H7 (cell line): ENCODE results near the gene TLK1. TPM values are rescaled to one million over a fixed set of nuclear protein-coding genes. Genes with fewer than 3 reads are reported as not detected.

Experiments
- DNase-seq: peaks from one replicate; pipeline ENCODE4 v3.0.0; 2012
- H3K27me3 ChIP-seq: 2 replicates; pipeline ENCODE4 v1.6.0; 2011; ENCODE audit warnings: mild to moderate bottlenecking, low read length; ENCODE audit not compliant: control insufficient read depth, insufficient read depth
- H3K36me3 ChIP-seq: replicated peaks from 2 replicates; pipeline ENCODE4 v1.5.1; 2011; ENCODE audit warnings: low read length; ENCODE audit not compliant: control insufficient read depth, insufficient read depth
- H3K4me3 ChIP-seq: 2 replicates; pipeline ENCODE4 v1.5.1; 2011; ENCODE audit warnings: low read depth, mild to moderate bottlenecking, control low read depth, low read length, moderate library complexity; ENCODE audit not compliant: insufficient read depth
- total RNA-seq: library from RNA; depleted of rRNA; stranded (reverse); fragments of >200 nt; shearing (Covaris generic); gene quantifications from 2 replicates; pipeline ENCODE4 v1.2.3, GENCODE V29; 2014

Gene TLK1
- total RNA-seq, 1 experiment from 2014 or later = 14.1 TPM

DNA sequence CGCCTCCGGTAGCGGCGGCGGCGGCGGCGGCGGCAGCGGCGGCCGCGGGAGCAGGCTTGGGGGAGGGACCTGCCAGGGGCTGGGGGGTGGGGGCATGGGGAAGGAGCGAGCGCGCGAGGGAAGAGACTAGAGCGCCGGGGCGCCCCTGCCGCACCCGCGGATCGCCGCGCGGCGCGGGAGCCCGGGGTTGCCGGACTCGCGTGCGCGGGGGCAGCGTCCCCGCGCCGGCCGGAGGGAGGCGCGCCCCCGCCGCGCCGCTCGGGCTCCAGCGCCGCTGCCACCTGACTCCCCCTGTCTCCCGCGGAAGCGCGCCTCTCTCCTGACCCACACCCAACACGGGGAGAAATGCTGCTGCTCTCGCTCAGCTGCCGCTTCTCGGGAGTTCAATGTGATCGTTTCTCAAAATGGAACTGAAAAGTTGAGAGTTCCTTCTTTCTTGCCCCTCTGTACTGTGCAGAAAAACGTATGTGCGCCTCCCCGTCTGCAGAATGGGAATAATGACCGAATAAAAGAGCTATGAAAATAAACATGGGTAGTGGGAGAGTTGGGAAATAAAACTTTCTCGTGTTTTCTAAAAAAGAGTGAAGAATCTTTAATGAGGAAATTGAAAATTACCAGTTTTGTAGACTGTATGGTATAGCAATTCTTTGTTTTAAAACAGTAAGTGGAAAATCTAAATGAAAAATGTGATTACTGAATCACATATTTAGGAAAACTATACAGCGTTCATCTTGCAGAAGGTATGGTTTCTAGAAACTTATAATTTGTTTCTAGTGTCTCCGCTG is 455 bp upstream of the TLK1 start:
- DNase-seq = no peak
- Histone ChIP-seq H3K4me3 (peak overlapping the region; percentile 99), H3K27me3 (no peaks in the 10 kb centered on the region), H3K36me3 (no peaks in the 10 kb centered on the region)

GRCh38 chr2:171159372-171160118 is 1.1 kb downstream of the TLK1 start:
- peak overlapping the region; percentile 99 for H3K4me3 ChIP-seq
- H3K27me3 ChIP-seq = no peaks in the 10 kb centered on the region
- DNase-seq = peak; percentile 64
- H3K36me3 ChIP-seq = no peaks in the 10 kb centered on the region

DNA sequence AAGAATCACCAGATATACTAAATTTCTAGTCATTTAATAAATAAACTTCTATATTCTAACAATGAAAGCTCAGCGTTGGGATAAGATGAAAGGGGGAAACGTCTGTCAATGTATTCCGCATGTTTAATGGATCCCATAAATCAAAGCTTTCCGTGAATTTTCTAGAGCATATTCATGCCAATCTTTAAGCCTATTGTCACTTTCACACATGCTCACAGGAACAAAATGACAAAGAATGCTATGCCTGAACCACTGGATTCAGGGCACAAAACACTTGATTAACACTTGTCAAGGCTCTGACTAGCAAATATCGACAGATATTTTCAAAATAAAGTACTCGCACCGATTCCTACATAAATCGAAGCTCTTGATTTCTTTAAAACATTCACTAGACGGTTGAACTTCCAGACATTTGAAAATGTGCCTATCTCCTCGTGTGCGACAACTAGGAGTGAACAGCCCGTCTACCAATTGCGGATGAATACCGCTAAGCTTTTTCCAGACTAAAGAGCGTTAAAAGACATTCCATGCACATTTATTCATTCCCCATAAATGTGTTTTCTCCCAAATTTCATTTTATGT is 1.8 kb downstream of the TLK1 start:
- peak overlapping the region; percentile 99 for H3K4me3 ChIP-seq
- DNase-seq = no peak
- no peaks in the 10 kb centered on the region for H3K36me3 ChIP-seq

DNA sequence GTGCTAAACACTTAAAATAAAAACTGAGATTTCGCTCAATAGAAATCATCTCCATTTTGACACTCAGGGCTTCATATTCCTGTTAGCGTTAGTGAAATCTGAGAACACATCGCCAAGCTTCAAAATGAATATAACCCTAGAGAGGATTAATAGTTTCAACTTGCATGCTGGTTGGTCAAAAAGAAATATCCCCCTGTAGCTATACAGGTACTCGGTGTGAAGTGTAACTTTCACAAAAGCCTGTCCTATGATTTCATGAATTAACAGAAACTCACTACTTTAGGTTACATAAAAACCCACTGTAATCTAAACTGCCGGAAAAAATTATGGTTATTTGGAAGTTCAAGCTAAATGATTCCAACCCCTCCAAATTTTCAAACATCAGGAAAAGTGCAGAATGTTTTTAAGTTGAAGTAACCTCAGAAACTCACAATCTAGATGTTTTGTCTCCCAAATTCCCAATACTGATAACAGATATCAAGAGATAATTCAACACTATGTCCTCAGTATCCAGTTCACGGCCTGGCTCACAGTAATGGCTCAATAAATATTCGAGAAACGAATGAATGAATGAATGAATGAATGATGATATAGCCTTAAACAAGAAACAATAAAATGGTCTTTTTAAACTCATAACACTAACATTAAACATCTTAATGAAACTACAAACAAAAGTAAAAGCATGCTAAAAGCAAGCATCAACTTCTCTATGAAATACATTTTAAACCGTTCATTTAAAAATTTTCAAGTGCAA is 2.5 kb downstream of the TLK1 start:
- Histone ChIP-seq H3K27me3 (no peaks in the 10 kb centered on the region), H3K4me3 (peak overlapping the region; percentile 99), H3K36me3 (no peaks in the 10 kb centered on the region)
- no peak for DNase-seq

More for the DNA sequence above, 1.8 kb downstream of the TLK1 start:
- no peaks in the 10 kb centered on the region for H3K27me3 ChIP-seq

GRCh38 chr2:171157109-171157500 is 3.6 kb downstream of the TLK1 start:
- H3K36me3 ChIP-seq = no peaks in the 10 kb centered on the region
- no peak overlapping the region for H3K4me3 ChIP-seq
- DNase-seq = no peak
- no peaks in the 10 kb centered on the region for H3K27me3 ChIP-seq

GRCh38 chr2:171154348-171154747 is 6.3 kb downstream of the TLK1 start:
- Histone ChIP-seq H3K27me3 (no peaks in the 10 kb centered on the region), H3K4me3 (no peak overlapping the region), H3K36me3 (no peaks in the 10 kb centered on the region)
- DNase-seq = no peak

DNA sequence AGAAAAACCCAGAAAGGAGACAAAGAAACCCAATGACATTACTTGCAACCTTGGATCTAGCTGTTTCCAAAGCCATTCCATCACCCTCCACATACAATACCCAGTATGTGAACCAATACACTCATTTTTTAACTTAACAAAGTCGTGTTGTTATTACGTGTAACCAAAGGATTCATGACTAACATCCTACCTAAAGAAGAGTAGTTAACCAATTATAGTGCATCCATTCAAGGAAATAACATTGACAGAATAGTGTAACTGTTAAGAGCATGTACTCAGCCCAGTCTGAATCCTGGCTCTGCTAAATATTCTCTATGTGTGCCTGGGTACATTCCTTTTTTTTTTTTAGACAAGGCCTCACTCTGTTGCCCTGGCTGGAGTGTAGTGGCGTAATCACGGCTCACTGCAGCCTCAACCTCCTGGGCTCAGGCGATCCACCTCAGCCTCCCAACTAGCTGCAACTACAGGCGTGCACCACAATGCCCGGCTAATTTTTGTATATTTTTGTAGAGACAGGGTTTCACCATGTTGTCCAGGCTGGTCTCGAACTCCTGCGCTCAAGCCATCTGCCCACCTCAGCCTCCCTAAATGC is 9.9 kb downstream of the TLK1 start:
- no peak for DNase-seq
- Histone ChIP-seq H3K4me3 (no peak overlapping the region), H3K36me3 (no peaks in the 10 kb centered on the region), H3K27me3 (no peaks in the 10 kb centered on the region)

- no peak for DNase-seq
- H3K27me3 ChIP-seq = no peaks in the 10 kb centered on the region
- no peaks in the 10 kb centered on the region for H3K36me3 ChIP-seq
- H3K4me3 ChIP-seq = no peak overlapping the region
Observed at GRCh38 chr2:171149986-171150693, 10.6 kb downstream of the TLK1 start.

- Histone ChIP-seq H3K36me3 (no peaks in the 10 kb centered on the region), H3K4me3 (no peak overlapping the region), H3K27me3 (no peaks in the 10 kb centered on the region)
- DNase-seq = no peak
Observed at GRCh38 chr2:171149171-171149938, 11.3 kb downstream of the TLK1 start.

DNA sequence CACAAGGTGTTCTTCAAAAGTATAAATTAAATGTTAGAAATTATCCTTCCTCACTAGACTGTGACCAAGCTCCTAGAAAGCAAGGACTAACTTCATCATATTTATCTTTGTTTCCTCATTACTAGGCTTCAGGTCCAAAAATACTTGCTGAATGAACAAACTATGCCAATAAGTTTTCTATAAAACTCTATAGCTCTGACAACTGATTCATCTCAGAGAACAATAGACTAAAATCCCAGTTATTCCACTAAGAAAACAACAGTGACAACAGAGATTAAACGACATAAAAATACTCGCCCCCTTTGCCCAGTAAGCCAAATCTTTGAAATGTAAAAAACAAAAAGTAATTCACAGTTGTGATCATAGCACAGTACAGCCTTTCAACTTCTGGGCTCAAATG is 13.6 kb downstream of the TLK1 start:
- Histone ChIP-seq H3K36me3 (no peaks in the 10 kb centered on the region), H3K27me3 (no peaks in the 10 kb centered on the region), H3K4me3 (no peak overlapping the region)
- DNase-seq = no peak

DNA sequence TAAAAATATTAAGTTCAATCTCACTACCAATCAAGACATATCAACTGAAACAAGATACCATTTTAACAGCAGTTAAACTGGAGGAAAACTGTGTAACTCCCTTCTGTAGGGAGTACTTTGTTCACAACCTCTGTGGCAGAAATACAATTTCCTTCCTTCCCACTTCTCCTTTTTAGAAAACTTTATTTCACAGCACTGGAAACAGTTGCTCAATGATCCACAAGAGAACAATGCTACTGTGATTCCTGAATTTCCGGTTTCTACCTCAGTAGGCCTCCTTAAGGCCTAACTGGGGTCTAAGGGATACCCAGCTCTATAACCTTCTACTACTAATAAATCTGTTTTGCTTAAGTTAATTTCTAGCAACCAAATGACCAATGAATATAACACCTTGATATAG is 14.1 kb downstream of the TLK1 start:
- Histone ChIP-seq H3K4me3 (no peak overlapping the region), H3K27me3 (no peaks in the 10 kb centered on the region), H3K36me3 (no peaks in the 10 kb centered on the region)
- no peak for DNase-seq

DNA sequence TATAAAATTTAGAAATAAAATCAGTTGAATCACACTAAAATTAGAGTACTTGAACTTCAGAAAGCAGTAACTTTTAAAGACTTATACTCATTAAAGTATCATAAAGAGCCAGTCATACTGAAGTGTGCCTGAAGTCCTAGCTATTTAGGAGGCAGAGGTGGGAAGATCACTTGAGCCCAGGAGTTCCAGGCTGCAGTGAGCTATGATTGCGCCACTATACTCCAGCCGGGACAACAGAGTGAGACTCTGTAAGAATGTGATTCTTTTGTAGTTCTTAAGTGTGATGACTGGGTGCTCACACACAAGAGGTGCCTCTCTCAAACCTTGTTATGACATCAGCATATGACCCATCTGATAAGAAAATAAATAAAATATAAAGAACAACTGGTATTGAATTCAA is 14.6 kb downstream of the TLK1 start:
- no peak for DNase-seq
- no peaks in the 10 kb centered on the region for H3K36me3 ChIP-seq
- no peaks in the 10 kb centered on the region for H3K27me3 ChIP-seq
- H3K4me3 ChIP-seq = no peak overlapping the region

GRCh38 chr2:171143670-171144062 is 17.0 kb downstream of the TLK1 start:
- Histone ChIP-seq H3K36me3 (no peaks in the 10 kb centered on the region), H3K27me3 (no peaks in the 10 kb centered on the region), H3K4me3 (no peak overlapping the region)
- DNase-seq = no peak
